Activated CD4-positive, alpha-beta T cell treated with anti-CD3 and anti-CD28 coated beads, Interleukin-10, Interleukin-2, amounts not matched to agents 100 ng/mL and 50 ng/mL, durations not matched to agents 16 hours and 8 hours (primary cell): ENCODE results near the gene ARHGAP22.
"Not testable (repeated sequence)": the region's sequence is repeated elsewhere in the genome, so short reads cannot be mapped to it uniquely, and the experiment has no call there.

Source experiments
- DNase-seq: peaks from one replicate; pipeline ENCODE4 v3.0.0-alpha.2; 2020

ARHGAP22 gene

GRCh38 chr10:48604991-48605508 lies at the start of gene ARHGAP22:
Gene ARHGAP22 (minus strand): TSS chr10:48605073. CDS start chr10:48604796, 277 bp downstream.
- DNase-seq, result no peak

- no peak for DNase-seq
Measured at GRCh38 chr10:48653944-48654698, 49.2 kb upstream of the ARHGAP22 start.

- DNase-seq, result no peak
Measured at GRCh38 chr10:48653347-48653746, 48.5 kb upstream of the ARHGAP22 start.

- no peak for DNase-seq
Measured at GRCh38 chr10:48652344-48652743, 47.5 kb upstream of the ARHGAP22 start.

- DNase-seq, result no peak
Measured at GRCh38 chr10:48651839-48652238, 47.0 kb upstream of the ARHGAP22 start.

GRCh38 chr10:48651293-48651692 lies 46.4 kb upstream of the ARHGAP22 start:
- no peak for DNase-seq

GRCh38 chr10:48649349-48649944 lies 44.6 kb upstream of the ARHGAP22 start:
- no peak for DNase-seq

- no peak for DNase-seq
Measured at GRCh38 chr10:48648172-48648942, 43.5 kb upstream of the ARHGAP22 start.

- not testable (repeated sequence) for DNase-seq
Measured at GRCh38 chr10:48647073-48647472, 42.2 kb upstream of the ARHGAP22 start.

GRCh38 chr10:48645600-48645999 lies 40.7 kb upstream of the ARHGAP22 start:
- DNase-seq, result no peak

- DNase-seq, result not testable (repeated sequence)
Measured at GRCh38 chr10:48641099-48641690, 36.3 kb upstream of the ARHGAP22 start.

GRCh38 chr10:48640326-48640725 lies 35.5 kb upstream of the ARHGAP22 start:
- DNase-seq, result no peak

GRCh38 chr10:48639632-48640031 lies 34.8 kb upstream of the ARHGAP22 start:
- no peak for DNase-seq

GRCh38 chr10:48638739-48639527 lies 34.1 kb upstream of the ARHGAP22 start:
- no peak for DNase-seq

- DNase-seq, result no peak
Measured at GRCh38 chr10:48638158-48638557, 33.3 kb upstream of the ARHGAP22 start.

- no peak for DNase-seq
Measured at GRCh38 chr10:48636901-48637300, 32.0 kb upstream of the ARHGAP22 start.

GRCh38 chr10:48636231-48636630 lies 31.4 kb upstream of the ARHGAP22 start:
- no peak for DNase-seq

GRCh38 chr10:48634984-48635557 lies 30.2 kb upstream of the ARHGAP22 start:
- no peak for DNase-seq

GRCh38 chr10:48634198-48634983 lies 29.5 kb upstream of the ARHGAP22 start:
- peak; percentile 81 for DNase-seq

- peak; percentile 38 for DNase-seq
Measured at GRCh38 chr10:48633381-48634197, 28.7 kb upstream of the ARHGAP22 start.
